Measurements from ENCODE around the gene PHACTR1. TPM values are rescaled to one million over a fixed set of nuclear protein-coding genes. Genes with fewer than 3 reads are reported as not detected.

PHACTR1 gene
- total RNA-seq, 1 experiment from 2014 or later: 15.5 TPM

DNA sequence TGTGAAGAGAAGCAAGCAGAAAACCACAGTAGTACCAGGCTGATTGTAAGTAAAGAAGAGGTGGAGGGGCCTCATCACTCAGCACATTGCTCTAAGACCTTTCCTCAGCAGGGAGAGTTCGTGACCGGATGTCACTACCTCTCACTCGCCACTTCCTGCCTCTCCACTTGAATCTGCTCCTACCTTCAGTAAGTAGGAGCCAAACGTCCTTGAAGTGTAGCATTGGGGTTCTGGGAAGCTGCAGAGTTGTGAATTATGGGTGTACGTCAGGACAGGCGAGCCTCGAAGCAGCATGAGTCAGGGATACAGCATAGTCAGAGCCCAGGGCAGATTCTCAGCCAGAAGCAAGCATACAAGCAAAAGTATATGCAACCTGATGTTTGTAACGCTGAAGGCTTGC, 224.9 kb downstream of the PHACTR1 start:
- Mint-ChIP-seq H3K27ac (no peak overlapping the region), H3K4me1 (peaks cover 3% of the 10 kb centered on the region), H3K9me3 (no peaks in the 10 kb centered on the region), H3K27me3 (ENCODE audit: low read depth) (no peaks in the 10 kb centered on the region; the same call in 1 of the 2 replicates), H3K36me3 (no peaks in the 10 kb centered on the region), H3K4me3 (no peak overlapping the region)
- ATAC-seq: no peak
- CTCF ChIA-PET: no interaction called here
- TF ChIP-seq SMAD4 (CRISPR knock-in tag; IDR thresholded peaks at IDR 0.05) (no peak), MXD4 (CRISPR knock-in tag; IDR thresholded peaks at IDR 0.05; ENCODE audit: borderline replicate concordance) (no peak), PRRX2 (CRISPR knock-in tag; IDR thresholded peaks at IDR 0.05) (no peak), ZNF232 (CRISPR knock-in tag; IDR thresholded peaks at IDR 0.05) (no peak)
- TF ChIP-seq, protein P1, sequence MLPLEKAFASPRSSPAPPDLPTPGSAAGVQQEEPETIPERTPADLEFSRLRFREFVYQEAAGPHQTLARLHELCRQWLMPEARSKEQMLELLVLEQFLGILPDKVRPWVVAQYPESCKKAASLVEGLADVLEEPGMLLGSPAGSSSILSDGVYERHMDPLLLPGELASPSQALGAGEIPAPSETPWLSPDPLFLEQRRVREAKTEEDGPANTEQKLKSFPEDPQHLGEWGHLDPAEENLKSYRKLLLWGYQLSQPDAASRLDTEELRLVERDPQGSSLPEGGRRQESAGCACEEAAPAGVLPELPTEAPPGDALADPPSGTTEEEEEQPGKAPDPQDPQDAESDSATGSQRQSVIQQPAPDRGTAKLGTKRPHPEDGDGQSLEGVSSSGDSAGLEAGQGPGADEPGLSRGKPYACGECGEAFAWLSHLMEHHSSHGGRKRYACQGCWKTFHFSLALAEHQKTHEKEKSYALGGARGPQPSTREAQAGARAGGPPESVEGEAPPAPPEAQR (CRISPR knock-in tag; IDR thresholded peaks at IDR 0.05): no peak
- TF ChIP-seq, protein P2, sequence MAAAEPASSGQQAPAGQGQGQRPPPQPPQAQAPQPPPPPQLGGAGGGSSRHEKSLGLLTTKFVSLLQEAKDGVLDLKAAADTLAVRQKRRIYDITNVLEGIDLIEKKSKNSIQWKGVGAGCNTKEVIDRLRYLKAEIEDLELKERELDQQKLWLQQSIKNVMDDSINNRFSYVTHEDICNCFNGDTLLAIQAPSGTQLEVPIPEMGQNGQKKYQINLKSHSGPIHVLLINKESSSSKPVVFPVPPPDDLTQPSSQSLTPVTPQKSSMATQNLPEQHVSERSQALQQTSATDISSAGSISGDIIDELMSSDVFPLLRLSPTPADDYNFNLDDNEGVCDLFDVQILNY (CRISPR knock-in tag; IDR thresholded peaks at IDR 0.05): no peak
- TF ChIP-seq, protein P3, sequence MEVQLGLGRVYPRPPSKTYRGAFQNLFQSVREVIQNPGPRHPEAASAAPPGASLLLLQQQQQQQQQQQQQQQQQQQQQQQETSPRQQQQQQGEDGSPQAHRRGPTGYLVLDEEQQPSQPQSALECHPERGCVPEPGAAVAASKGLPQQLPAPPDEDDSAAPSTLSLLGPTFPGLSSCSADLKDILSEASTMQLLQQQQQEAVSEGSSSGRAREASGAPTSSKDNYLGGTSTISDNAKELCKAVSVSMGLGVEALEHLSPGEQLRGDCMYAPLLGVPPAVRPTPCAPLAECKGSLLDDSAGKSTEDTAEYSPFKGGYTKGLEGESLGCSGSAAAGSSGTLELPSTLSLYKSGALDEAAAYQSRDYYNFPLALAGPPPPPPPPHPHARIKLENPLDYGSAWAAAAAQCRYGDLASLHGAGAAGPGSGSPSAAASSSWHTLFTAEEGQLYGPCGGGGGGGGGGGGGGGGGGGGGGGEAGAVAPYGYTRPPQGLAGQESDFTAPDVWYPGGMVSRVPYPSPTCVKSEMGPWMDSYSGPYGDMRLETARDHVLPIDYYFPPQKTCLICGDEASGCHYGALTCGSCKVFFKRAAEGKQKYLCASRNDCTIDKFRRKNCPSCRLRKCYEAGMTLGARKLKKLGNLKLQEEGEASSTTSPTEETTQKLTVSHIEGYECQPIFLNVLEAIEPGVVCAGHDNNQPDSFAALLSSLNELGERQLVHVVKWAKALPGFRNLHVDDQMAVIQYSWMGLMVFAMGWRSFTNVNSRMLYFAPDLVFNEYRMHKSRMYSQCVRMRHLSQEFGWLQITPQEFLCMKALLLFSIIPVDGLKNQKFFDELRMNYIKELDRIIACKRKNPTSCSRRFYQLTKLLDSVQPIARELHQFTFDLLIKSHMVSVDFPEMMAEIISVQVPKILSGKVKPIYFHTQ (CRISPR knock-in tag; IDR thresholded peaks at IDR 0.05): no peak
- TF ChIP-seq, protein P4, sequence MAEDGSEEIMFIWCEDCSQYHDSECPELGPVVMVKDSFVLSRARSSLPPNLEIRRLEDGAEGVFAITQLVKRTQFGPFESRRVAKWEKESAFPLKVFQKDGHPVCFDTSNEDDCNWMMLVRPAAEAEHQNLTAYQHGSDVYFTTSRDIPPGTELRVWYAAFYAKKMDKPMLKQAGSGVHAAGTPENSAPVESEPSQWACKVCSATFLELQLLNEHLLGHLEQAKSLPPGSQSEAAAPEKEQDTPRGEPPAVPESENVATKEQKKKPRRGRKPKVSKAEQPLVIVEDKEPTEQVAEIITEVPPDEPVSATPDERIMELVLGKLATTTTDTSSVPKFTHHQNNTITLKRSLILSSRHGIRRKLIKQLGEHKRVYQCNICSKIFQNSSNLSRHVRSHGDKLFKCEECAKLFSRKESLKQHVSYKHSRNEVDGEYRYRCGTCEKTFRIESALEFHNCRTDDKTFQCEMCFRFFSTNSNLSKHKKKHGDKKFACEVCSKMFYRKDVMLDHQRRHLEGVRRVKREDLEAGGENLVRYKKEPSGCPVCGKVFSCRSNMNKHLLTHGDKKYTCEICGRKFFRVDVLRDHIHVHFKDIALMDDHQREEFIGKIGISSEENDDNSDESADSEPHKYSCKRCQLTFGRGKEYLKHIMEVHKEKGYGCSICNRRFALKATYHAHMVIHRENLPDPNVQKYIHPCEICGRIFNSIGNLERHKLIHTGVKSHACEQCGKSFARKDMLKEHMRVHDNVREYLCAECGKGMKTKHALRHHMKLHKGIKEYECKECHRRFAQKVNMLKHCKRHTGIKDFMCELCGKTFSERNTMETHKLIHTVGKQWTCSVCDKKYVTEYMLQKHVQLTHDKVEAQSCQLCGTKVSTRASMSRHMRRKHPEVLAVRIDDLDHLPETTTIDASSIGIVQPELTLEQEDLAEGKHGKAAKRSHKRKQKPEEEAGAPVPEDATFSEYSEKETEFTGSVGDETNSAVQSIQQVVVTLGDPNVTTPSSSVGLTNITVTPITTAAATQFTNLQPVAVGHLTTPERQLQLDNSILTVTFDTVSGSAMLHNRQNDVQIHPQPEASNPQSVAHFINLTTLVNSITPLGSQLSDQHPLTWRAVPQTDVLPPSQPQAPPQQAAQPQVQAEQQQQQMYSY (CRISPR knock-in tag; IDR thresholded peaks at IDR 0.05): no peak
- TF ChIP-seq, protein P5, sequence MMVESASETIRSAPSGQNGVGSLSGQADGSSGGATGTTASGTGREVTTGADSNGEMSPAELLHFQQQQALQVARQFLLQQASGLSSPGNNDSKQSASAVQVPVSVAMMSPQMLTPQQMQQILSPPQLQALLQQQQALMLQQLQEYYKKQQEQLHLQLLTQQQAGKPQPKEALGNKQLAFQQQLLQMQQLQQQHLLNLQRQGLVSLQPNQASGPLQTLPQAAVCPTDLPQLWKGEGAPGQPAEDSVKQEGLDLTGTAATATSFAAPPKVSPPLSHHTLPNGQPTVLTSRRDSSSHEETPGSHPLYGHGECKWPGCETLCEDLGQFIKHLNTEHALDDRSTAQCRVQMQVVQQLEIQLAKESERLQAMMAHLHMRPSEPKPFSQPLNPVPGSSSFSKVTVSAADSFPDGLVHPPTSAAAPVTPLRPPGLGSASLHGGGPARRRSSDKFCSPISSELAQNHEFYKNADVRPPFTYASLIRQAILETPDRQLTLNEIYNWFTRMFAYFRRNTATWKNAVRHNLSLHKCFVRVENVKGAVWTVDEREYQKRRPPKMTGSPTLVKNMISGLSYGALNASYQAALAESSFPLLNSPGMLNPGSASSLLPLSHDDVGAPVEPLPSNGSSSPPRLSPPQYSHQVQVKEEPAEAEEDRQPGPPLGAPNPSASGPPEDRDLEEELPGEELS (CRISPR knock-in tag; IDR thresholded peaks at IDR 0.05): no peak
- TF ChIP-seq, protein P6, sequence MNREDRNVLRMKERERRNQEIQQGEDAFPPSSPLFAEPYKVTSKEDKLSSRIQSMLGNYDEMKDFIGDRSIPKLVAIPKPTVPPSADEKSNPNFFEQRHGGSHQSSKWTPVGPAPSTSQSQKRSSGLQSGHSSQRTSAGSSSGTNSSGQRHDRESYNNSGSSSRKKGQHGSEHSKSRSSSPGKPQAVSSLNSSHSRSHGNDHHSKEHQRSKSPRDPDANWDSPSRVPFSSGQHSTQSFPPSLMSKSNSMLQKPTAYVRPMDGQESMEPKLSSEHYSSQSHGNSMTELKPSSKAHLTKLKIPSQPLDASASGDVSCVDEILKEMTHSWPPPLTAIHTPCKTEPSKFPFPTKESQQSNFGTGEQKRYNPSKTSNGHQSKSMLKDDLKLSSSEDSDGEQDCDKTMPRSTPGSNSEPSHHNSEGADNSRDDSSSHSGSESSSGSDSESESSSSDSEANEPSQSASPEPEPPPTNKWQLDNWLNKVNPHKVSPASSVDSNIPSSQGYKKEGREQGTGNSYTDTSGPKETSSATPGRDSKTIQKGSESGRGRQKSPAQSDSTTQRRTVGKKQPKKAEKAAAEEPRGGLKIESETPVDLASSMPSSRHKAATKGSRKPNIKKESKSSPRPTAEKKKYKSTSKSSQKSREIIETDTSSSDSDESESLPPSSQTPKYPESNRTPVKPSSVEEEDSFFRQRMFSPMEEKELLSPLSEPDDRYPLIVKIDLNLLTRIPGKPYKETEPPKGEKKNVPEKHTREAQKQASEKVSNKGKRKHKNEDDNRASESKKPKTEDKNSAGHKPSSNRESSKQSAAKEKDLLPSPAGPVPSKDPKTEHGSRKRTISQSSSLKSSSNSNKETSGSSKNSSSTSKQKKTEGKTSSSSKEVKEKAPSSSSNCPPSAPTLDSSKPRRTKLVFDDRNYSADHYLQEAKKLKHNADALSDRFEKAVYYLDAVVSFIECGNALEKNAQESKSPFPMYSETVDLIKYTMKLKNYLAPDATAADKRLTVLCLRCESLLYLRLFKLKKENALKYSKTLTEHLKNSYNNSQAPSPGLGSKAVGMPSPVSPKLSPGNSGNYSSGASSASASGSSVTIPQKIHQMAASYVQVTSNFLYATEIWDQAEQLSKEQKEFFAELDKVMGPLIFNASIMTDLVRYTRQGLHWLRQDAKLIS (CRISPR knock-in tag; IDR thresholded peaks at IDR 0.05; ENCODE audit: borderline replicate concordance): no peak
- DNase-seq (ENCODE audit: low spot score): no peak
- POLR2A ChIA-PET: no interaction called here

Measured in WTC11 (cell line).